PFSK-1 (cell line): ENCODE data around the gene POMGNT1.

ENCODE experiments used
- REST ChIP-seq, 2 experiments: IDR thresholded peaks; 2 replicates each; pipeline versions ENCODE4 v1.6.1 to v1.8.0; 2011 to 2012; ENCODE audit warnings: low read depth in 2 of 2, low read length in 2 of 2, control low read depth in 1 of 2, inconsistent platforms in 1 of 2, mild to moderate bottlenecking in 1 of 2, moderate library complexity in 1 of 2; ENCODE audit not compliant: insufficient read depth in 1 of 2
- SIN3A ChIP-seq: IDR thresholded peaks from 2 replicates; pipeline ENCODE4 v1.6.1; 2012; ENCODE audit warnings: mild to moderate bottlenecking, low read length, moderate library complexity, borderline replicate concordance; ENCODE audit not compliant: insufficient read depth

GRCh38 chr1:46183079-46183847 is 15.0 kb downstream of the POMGNT1 start:
- no peak for TF ChIP-seq SIN3A
- TF ChIP-seq REST (IDR thresholded peaks at IDR 0.05; ENCODE audit: insufficient read depth in 1 of 2, low read depth in 2 of 2, low read length in 2 of 2): no peak
